Peyer's patch (tissue), 4 donors: Measurements from ENCODE around the gene UBE2M. TPM values are rescaled to one million over a fixed set of nuclear protein-coding genes. Genes with fewer than 3 reads are reported as not detected.
"Not testable (repeated sequence)": the region's sequence is repeated elsewhere in the genome, so short reads cannot be mapped to it uniquely, and the experiment has no call there.

Experiments used
- DNase-seq, 3 donors: peaks; one replicate each; pipeline ENCODE4 v3.0.0-alpha.2; 2017 to 2019
- H3K27ac ChIP-seq, 4 donors: fragments of 200-600 bp; sonication (generic); one replicate each; pipeline ENCODE4 v1.5.1; 2016 to 2019
- H3K27me3 ChIP-seq, 2 donors: fragments of 200-600 bp; sonication (generic); one replicate each; pipeline ENCODE4 v1.5.1; 2019
- H3K36me3 ChIP-seq, 3 donors: fragments of 200-600 bp; sonication (generic); one replicate each; pipeline ENCODE4 v1.5.1; 2016 to 2019
- H3K4me1 ChIP-seq, 4 donors: fragments of 200-600 bp; sonication (generic); one replicate each; pipeline ENCODE4 v1.5.1; 2016 to 2019
- H3K4me3 ChIP-seq, 4 donors: fragments of 200-600 bp; sonication (generic); 1 replicate in 3 of 4; 2 replicates in 1 of 4; pipeline ENCODE4 v1.5.1; 2016 to 2019; ENCODE audit warnings: mild to moderate bottlenecking in 1 of 4
- H3K9me3 ChIP-seq, 4 donors: fragments of 200-600 bp; sonication (generic); one replicate each; pipeline ENCODE4 v1.5.1; 2016 to 2019; ENCODE audit warnings: mild to moderate bottlenecking in 1 of 4
- CTCF ChIP-seq, 6 experiments: fragments of 450-650 bp in 4 of 6; fragments of 200-600 bp in 2 of 6; sonication (generic) in 1 of 6; IDR thresholded peaks; one replicate each; pipeline ENCODE4 v1.5.1; 2017 to 2019; ENCODE audit warnings: antibody characterized with exemption in 6 of 6, mild to moderate bottlenecking in 3 of 6, moderate library complexity in 1 of 6
- POLR2A ChIP-seq, 2 donors: fragments of 450-650 bp; IDR thresholded peaks; one replicate each; pipeline ENCODE4 v1.5.1; 2017; ENCODE audit warnings: antibody characterized with exemption in 2 of 2, mild to moderate bottlenecking in 2 of 2, moderate library complexity in 2 of 2
- total RNA-seq, 4 donors: library from RNA; depleted of rRNA; stranded (reverse); fragments of >200 nt; gene quantifications; one replicate each; pipeline ENCODE4 v1.1.0, GENCODE V29; 2016

UBE2M gene
- total RNA-seq: 10 to 100 TPM; 10.2 to 37.1 (median 18.5) TPM

DNA sequence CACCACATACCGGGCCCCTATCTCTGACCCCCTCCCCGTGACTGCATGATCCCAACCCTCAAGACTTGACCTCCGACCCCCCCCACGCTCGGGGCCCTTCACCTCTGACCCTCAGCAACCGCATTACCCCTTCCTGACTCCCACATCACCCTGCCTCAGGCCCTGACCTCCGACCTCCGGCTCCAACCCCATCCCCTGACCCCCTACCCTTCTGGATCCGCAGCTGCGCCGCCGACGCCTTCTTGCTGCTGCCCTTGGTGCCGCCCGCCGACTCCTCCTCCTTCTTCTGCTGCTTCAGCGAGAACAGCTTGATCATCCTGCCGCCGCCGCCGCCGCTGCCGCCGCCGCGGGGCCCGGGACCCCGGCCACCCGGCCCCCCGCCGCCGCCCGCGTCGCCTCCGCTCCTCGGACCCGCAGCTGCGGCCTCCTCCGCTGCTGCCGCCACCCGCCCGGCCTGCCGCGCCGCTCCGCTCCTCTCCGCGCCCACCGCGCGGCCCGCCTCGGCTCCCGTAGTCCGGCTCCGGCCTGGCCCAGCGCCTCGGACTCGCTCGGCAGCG, at the start of gene UBE2M:
TSS of gene UBE2M (minus strand) at position 546 of the 557 bp plus-strand sequence. CDS start at position 316, 230 bp downstream.
- H3K9me3 ChIP-seq: no peaks in the 10 kb centered on the region
- peak in 2 of 3 donors; percentile 48 to 80 for DNase-seq
- H3K4me1 ChIP-seq: peaks cover 4 to 67% (median 41%) of the 10 kb centered on the region in 4 donors
- peak within 1 kb of the TSS; percentile 58 to 84 (median 76) for H3K4me3 ChIP-seq
- TF ChIP-seq POLR2A (IDR thresholded peaks at IDR 0.05) (no peak), CTCF (IDR thresholded peaks at IDR 0.05) (no peak)
- H3K36me3 ChIP-seq: peaks cover 0 to 16% (median 0%) of the 10 kb centered on the region in 3 donors
- no peaks in the 10 kb centered on the region for H3K27me3 ChIP-seq
- H3K27ac ChIP-seq: peak within 1 kb of the TSS; percentile 93 to 100 (median 99)

DNA sequence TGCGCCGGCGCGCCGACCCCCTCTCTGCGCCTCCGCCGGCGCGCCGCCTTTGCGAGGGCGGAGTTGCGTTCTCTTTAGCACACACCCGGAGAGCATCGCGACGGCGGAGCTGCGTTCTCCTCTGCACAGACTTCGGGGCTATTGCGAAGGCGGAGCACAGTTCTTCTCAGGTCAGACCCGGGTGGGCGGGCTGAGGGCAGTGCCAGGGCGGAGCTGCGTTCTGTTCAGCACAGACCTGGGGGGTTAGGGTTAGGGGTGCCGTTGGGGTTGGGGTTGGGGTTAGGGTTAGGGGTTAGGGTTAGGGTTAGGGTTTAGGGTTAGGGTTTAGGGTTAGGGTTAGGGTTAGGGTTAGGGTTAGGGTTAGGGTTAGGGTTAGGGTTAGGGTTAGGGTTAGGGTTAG, 48.8 kb upstream of the UBE2M start:
- H3K36me3 ChIP-seq, H3K27ac ChIP-seq, H3K4me3 ChIP-seq, H3K9me3 ChIP-seq, H3K4me1 ChIP-seq, H3K27me3 ChIP-seq: not testable (repeated sequence)
- peak in 2 of 3 donors; percentile 30 to 50 for DNase-seq

- peak in 2 of 6 experiments; percentile 11 to 12 for TF ChIP-seq CTCF (IDR thresholded peaks at IDR 0.05)
- DNase-seq: peak in 1 of 3 donors; percentile 42
Measured at GRCh38 chr19:58606251-58606896, 48.0 kb upstream of the UBE2M start.

DNA sequence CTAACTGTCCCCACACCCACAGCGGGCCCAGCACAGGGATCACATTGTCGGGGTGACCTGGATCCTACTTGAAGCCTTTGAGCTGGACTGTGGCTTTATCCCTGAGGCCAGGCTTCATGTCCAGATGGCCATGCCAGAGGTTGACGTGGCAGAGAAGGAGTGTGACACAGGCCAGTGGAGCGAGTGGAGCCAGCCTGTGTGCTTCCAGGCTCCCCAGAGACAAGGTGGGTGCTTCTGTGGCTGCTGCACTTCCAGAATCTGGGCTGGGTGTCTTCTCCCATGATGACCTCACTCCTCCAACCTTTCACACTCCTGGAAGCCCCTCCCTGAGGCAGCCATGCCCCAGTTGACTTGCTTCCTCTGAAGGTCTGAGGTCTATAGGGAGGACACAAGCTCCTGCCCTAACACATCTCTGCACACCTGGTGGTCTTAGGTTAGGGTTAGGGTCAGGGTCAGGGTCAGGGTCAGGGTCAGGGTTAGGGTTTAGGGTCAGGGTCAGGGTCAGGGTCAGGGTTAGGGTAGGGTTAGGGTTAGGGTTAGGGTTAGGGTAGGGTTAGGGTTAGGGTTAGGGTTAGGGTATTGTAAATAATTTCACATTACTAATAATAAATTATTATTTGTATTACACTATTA, 27.8 kb upstream of the UBE2M start:
- Histone ChIP-seq H3K9me3 (no peaks in the 10 kb centered on the region), H3K4me1 (peaks cover 0 to 1% (median 0%) of the 10 kb centered on the region in 4 donors), H3K27ac (no peak overlapping the region), H3K36me3 (peaks cover 0 to 21% (median 0%) of the 10 kb centered on the region in 3 donors), H3K4me3 (no peak overlapping the region), H3K27me3 (no peaks in the 10 kb centered on the region)
- no peak for DNase-seq
- TF ChIP-seq POLR2A (IDR thresholded peaks at IDR 0.05): no peak
- TF ChIP-seq CTCF (IDR thresholded peaks at IDR 0.05): no peak

More at GRCh38 chr19:58606251-58606896, 48.0 kb upstream of the UBE2M start:
- not testable (repeated sequence) for H3K4me1 ChIP-seq, H3K36me3 ChIP-seq, H3K27me3 ChIP-seq, H3K27ac ChIP-seq, H3K4me3 ChIP-seq, H3K9me3 ChIP-seq

- no peak for TF ChIP-seq POLR2A (IDR thresholded peaks at IDR 0.05)
- TF ChIP-seq CTCF (IDR thresholded peaks at IDR 0.05): no peak
- Histone ChIP-seq H3K9me3 (no peaks in the 10 kb centered on the region), H3K4me1 (peaks cover 0 to 5% (median 3%) of the 10 kb centered on the region in 4 donors), H3K4me3 (no peak overlapping the region), H3K27me3 (no peaks in the 10 kb centered on the region), H3K27ac (no peak overlapping the region), H3K36me3 (peaks cover 0 to 22% (median 0%) of the 10 kb centered on the region in 3 donors)
- DNase-seq: no peak
Measured at GRCh38 chr19:58585442-58586132, 27.2 kb upstream of the UBE2M start.
